GM18519 (cell line): Measurements from ENCODE around the gene VAV2.

Experiments used
- ATAC-seq: cut with Tn5 transposase; IDR thresholded peaks from one replicate; pipeline ENCODE4 v1.9.1; 2021; ENCODE audit warnings: mild to moderate bottlenecking, moderate library complexity; ENCODE audit not compliant: unreplicated experiment, low FRiP score

Gene VAV2

GRCh38 chr9:133807037-133807436, 185.1 kb downstream of the VAV2 start:
- no peak for ATAC-seq

- no peak for ATAC-seq
These were observed 185.5 kb downstream of the VAV2 start for GRCh38 chr9:133806623-133807010.

GRCh38 chr9:133805876-133806622, 186.1 kb downstream of the VAV2 start:
- ATAC-seq, result no peak

- ATAC-seq, result no peak
These were observed 187.9 kb downstream of the VAV2 start for GRCh38 chr9:133804199-133804598.

GRCh38 chr9:133803745-133804144, 188.4 kb downstream of the VAV2 start:
- no peak for ATAC-seq

- ATAC-seq, result no peak
These were observed 189.0 kb downstream of the VAV2 start for GRCh38 chr9:133803028-133803585.

- ATAC-seq, result no peak
These were observed 190.4 kb downstream of the VAV2 start for GRCh38 chr9:133801739-133802138.

- no peak for ATAC-seq
These were observed 191.9 kb downstream of the VAV2 start for GRCh38 chr9:133800266-133800665.

GRCh38 chr9:133799716-133800115, 192.4 kb downstream of the VAV2 start:
- no peak for ATAC-seq

GRCh38 chr9:133799106-133799505, 193.0 kb downstream of the VAV2 start:
- no peak for ATAC-seq

- no peak for ATAC-seq
These were observed 194.0 kb downstream of the VAV2 start for GRCh38 chr9:133798160-133798559.

- no peak for ATAC-seq
These were observed 194.6 kb downstream of the VAV2 start for GRCh38 chr9:133797406-133798105.

- no peak for ATAC-seq
These were observed 195.6 kb downstream of the VAV2 start for GRCh38 chr9:133796562-133796961.

GRCh38 chr9:133795049-133795448, 197.1 kb downstream of the VAV2 start:
- no peak for ATAC-seq

GRCh38 chr9:133794016-133794760, 197.9 kb downstream of the VAV2 start:
- no peak for ATAC-seq

- ATAC-seq, result no peak
These were observed 198.7 kb downstream of the VAV2 start for GRCh38 chr9:133793471-133793870.

- no peak for ATAC-seq
These were observed 199.2 kb downstream of the VAV2 start for GRCh38 chr9:133792721-133793470.

- no peak for ATAC-seq
These were observed 200.1 kb downstream of the VAV2 start for GRCh38 chr9:133791735-133792649.

GRCh38 chr9:133791069-133791468, 201.1 kb downstream of the VAV2 start:
- ATAC-seq, result no peak
